NCI-H1436 treated with DMSO at 0.1 percent for 48 hours (cell line): ENCODE results near the gene BOLA1.
"Not testable (repeated sequence)": the region's sequence is repeated elsewhere in the genome, so short reads cannot be mapped to it uniquely, and the experiment has no call there.

Experiments used
- DNase-seq: peaks from one replicate; lab custom pipeline; 2025; lab: John Stamatoyannopoulos, UW

BOLA1 gene

DNA sequence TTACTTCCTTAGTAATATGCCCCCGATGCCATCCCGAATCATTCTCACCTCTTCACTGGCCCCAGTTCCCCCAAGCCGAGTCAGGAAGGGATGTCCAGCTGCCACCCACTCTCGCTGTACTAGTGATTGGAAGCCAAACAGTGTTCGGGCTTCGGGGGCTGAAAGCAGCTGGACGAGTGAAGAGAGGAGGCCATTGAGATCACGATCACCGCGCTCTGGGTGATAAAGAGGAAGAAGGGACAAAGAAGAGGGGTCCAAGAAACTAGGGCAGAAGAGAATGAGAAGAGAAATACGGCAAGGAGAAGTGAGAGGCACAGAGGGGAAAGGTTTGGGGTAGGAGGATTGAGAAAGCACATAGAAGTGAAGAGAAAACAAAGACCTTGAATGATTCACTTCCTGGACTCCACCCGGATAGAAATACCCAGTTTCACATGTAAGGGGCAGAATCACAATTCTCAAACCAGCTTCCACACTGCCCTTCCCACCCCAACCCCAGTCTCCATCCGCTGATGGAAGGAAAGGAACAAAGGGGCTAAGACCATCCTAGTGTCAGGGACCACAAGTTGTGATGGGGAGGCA lies 31.9 kb downstream of the BOLA1 start:
- no peak for DNase-seq

DNA sequence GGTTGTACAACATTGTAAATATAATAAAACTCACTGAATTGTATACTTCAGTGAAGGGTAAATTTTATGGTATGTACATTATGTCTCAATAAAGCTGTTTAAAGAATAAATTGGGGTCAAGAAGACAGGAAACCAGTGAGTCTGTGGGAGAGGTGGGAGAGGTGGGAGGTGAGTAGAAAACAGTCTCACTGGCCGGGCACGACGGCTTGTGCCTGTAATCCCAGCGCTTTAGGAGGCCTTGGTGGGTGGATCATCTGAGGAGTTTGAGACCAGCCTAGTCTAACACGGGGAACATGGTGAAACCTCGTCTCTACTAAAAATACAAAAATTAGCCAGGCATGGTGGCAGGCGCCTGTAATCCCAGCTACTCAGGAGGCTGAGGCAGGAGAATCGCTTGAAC lies 33.1 kb downstream of the BOLA1 start:
- no peak for DNase-seq

DNA sequence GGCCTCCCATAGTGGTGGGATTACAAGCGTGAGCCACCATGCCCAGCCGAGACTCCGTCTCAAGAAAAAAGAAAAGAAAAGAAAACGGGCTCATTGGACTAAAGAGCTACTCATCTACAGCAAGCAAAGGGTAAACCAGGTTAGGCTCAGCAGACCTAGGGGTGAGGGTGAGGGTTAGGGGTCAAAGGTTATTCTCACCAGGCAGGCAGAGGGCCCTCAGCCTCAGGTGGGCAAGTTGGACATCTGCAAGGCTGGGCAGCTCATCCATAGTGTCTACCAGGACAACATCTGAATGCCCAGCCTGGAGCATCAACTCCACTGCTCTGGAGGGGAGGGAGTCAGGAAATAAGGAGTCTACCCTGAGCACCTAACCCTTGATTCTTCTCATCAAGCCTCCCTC lies 33.8 kb downstream of the BOLA1 start:
- DNase-seq, result no peak

DNA sequence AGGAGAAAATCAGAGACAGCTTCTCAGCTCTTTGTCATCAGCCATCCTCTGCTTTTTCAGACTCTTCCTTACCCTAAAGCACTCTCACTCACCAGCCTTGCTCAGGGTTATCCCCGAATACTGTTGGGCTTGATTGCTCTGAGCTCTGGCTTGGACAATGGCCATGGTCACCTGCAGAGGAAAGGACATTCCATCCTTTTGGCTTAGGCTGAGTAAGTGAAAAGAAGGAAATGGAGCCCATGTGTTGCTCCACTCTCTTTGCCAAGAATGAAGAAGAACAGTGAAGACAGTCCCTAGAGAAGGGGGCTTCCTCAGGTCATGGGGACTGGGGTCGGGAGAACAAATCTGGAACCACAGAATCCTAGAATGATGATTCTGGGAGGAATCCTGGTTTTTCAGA lies 35.0 kb downstream of the BOLA1 start:
- no peak for DNase-seq

DNA sequence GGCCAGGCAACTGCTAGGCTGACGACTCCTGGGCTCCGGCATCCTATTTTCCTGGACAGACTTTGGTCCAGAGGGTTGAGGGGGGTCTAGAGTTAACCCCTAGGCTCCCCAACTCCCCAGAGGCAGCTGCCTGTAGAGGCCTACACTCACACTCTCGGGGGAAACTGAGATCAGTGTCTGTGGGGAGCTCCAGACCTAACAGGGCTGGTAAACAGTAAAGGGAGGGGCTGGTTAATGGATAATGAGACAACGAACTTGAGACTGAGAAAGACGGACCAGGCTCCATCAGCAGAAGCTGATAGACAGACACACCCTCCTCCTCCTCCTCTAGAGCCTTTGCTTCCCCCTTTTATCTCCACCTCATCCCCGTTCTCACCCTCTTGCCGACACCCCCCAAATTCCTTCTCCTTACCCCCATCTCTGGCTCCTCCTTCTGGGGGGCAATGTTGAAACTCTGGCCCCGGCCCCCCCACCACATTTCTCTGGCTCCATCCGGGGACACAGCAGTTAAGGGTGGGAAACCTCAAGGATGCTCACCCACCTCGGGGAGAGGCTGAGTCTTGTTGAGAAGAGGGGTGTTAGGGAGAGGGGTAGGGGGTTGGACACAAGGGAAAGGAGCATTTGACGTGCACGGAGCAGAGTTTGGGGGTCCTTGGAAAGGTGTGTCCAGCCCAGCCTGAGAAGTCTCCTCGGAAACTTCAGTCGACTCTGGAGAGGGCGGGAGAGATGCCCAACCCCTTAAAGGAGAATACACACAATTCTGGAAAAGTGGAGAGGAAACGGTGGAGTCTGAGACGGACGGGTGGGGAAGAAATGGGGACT lies 37.0 kb downstream of the BOLA1 start, which contains the start of gene MTMR11:
TSS of gene MTMR11 (minus strand) at position 710 of the 822 bp plus-strand sequence. CDS start at position 478, 232 bp downstream.
- no peak for DNase-seq

DNA sequence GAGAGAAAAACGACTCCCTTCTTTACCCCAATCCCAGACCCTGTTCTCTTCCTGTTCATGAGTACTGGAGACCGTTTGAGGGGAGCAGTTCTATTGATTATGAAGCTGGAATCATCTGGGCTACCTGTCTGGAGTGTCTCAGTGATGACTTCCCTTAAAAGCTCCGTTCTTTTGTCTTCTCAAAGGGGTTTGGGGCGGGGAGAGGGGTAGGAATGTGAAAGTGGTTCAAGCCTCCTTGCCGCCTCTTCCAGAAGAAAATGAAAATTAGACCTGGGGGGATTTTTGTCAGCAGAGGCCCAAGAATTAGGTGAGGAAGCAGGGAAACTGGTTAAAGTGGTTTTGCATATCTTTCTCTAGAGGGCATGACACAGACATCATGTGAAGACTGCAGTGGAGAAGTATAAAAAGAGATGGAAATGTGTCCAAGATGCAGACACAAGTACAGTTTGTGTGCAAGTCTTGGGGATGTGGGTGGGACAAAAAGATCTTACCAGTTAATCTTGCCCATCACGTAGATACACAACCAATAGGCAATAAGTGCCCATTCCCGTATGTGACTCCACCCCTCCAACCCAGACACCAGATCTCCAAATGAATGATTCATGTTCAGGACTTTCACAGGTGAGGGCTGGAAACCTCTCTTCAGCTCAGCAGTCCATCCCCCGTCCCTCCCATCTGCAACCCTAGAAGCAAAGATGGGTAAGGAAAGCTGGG lies 37.8 kb downstream of the BOLA1 start:
- DNase-seq, result peak; percentile 41

DNA sequence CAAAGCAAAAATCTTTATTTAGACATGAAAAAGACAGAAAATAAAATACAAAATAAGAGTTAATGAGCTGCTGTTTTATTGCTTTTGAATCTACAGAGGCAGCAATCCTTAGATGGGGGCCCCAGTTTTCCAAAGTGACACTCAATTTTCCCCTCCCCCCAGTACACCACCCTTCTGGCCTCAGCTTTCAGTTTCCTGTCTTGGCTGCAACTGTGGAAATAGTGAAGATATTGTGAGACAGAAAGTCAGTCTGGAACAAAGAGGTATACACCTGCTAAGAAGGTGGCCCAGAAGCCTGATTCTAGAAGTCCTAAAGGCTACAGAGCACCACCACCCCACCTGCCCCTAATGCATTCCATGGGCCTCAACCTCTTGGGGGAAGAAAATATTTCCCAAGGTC lies 38.4 kb downstream of the BOLA1 start:
- DNase-seq, result no peak

DNA sequence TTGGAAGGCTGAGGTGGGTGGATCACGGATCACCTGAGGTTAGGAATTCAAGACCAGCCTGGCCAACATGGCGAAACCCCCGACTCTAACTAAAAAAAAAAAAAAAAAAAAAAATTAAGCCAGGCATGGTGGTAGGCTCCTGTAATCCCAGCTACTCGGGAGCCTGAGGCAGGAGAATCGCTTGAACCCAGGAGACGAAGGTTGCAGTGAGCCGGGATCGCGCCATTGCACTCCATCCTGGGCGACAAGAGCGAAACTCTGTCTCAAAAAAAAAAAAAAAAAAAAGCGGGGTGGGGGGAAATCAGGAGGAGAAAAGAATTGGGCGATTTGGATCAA lies 39.3 kb downstream of the BOLA1 start:
- DNase-seq, result not testable (repeated sequence)

DNA sequence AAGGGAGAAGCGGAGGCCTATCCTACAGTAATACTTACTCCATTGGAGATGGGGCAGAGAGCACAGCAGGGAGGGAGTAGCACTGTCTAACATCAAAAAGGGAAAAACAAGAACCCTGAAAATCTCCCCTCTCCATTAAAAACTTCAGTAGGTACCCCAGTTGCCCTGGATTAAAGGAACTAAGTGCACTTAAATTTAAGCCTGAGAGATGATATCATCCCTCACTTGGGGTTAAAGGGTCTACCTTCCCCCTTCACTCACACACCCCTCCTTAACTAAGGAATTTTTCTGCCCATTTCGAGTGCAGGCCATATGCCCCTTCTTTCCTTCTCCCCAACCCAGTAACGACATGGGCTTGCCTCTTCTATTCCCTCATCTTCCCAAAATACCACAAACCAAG lies 41.1 kb downstream of the BOLA1 start:
- no peak for DNase-seq

DNA sequence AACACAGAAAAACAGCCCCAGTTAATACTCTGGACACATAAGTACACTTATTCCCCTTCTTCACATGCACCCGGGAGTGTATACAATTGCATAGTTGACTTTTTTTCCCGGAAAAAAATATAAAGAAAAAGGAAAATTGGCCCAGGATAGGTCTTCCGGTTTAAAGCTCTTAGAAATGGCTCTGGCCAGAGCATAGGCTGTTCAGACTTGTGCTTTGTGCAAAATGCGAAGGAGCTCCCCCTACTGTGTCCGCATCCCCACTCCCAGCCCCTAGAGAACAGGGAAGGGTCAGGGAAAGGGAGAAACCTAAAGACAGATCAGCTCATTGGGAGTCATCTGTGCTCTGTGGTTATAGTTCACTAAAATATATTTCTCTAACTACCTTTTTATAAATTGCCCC lies 42.8 kb downstream of the BOLA1 start:
- no peak for DNase-seq

DNA sequence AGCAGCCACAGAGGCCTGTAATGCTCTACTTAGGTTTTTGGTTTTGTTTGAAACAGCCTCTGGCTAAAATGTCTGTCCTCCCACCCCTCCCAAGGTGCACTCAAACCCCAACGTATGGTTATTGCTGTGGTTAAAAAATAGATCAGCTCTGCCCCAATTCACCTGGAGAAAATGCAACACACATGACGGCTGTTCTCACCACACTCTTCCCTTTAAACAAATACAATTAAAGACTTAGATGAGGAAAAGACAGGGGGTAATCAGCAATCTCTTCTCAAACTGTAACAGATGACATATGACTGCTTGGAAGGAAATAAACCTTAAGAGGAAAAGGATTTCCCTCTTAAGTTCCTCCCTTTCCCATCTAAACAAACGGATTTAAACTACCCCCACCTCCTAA lies 43.5 kb downstream of the BOLA1 start:
- DNase-seq, result no peak

DNA sequence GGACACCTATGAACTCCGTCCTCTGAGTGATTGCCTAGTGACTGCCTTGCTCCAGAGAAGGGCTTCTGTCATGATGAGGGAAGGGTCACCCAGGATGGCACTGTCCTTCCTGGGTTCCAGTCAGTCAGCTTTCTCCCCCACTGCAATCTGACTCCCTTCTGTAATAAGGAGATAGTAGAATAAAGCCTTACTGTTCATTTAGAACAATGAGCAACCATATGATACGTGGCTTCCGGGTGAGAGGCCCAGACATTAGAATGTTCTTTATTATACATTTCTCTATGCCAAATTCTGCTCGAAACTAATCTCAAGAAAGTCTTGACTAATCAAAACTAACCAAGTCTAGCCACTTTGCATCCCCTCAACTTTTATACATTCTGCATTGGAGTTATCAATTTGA lies 45.8 kb downstream of the BOLA1 start:
- no peak for DNase-seq

DNA sequence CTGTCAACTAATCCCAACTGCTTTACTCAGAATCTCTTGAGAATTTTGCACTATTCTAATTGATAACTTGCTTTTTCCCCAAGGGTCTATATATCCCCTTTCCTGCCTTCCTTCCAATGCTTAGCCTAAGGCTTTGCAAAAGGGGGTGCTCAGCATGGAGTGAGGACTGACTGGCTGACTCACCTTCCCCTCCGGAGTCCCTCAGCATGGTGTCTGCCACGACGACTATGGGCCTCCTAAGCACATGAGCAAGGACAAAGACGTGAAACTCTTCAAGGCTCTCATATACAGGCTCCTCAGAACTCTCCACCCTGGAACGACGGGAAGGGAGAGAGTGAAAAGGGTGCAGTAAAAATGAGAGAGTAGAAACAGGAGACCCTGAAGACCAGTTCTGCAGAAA lies 50.5 kb downstream of the BOLA1 start:
- no peak for DNase-seq
